Dermis microvascular lymphatic vessel endothelial cell (primary cell): ENCODE results near the gene GBA2. TPM values are rescaled to one million over a fixed set of nuclear protein-coding genes. Genes with fewer than 3 reads are reported as not detected.

Source experiments
- DNase-seq, 2 donors: peaks; one replicate each; pipeline versions ENCODE4 v3.0.0 to v3.0.0-alpha.2; 2010; ENCODE audit warnings: low read depth in 2 of 2
- total RNA-seq: library from RNA; depleted of rRNA; stranded (reverse); fragments of >200 nt; gene quantifications from 2 replicates; pipeline ENCODE4 v1.2.1, GENCODE V29; 2014

GBA2 gene
- total RNA-seq, 1 donor from 2014 or later: 66.6 TPM

DNA sequence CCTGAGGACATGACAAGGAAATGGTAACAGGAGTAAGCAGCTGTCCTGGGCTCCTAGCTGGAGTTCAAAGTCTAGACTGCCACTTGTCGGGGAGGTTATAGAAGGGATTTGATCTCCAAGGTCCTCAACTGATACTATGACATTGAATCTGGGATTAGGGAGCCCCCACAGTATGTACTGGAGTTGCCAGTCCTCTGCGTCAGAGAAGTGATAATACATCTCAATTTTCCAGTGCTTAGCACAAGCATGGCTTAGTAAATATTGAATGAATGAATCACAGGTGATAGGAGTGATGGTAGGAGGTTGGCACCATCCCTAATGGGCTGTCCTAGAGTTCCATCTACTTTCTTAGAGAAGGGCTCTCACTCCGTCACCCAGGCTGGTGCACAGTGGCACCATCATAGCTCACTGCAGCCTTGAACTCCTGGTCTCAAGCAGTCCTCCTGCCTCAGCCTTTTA is 53.1 kb downstream of the GBA2 start:
- DNase-seq: no peak

DNA sequence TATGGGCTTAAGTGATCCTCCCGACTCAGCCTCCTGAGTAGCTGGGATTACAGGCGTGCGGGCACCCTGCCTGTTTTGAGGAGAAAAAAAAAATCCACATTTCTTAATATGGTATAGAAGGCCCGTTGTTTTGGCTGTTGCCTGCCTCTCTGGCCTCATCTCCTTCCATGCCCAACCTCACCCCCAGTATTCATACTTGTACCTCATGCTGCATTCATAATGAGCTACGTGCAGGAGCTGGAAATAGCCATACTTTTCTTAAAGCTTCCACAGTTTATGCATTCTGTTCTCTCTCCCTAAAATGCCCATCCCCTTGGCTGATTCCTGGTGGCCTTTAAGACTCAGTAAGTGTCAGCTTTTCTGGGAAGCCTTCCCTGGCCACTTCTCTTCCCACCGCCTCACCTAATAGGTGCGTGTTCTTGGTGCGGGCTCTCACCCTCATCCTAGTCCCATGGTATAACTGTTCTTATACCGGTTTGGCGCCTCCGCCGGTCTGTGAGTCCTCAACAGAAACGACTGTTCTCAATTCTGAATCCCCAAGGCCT is 57.2 kb downstream of the GBA2 start:
- DNase-seq: no peak

DNA sequence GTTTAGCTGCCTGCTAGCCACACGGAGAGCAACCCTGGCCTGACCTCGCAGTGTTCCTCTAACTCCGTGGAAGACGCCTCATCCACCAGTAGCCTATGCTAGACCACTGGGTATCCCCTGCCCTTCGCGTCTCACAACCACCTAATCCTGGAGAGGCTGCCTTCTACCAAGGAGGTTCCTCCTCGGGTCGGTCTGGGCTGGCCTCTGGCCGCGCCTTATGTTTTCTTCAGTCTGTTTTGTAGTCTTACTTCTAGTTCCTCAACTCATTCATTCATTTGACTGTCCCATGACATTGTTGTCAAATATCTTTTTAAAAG is 57.7 kb downstream of the GBA2 start:
- no peak for DNase-seq

DNA sequence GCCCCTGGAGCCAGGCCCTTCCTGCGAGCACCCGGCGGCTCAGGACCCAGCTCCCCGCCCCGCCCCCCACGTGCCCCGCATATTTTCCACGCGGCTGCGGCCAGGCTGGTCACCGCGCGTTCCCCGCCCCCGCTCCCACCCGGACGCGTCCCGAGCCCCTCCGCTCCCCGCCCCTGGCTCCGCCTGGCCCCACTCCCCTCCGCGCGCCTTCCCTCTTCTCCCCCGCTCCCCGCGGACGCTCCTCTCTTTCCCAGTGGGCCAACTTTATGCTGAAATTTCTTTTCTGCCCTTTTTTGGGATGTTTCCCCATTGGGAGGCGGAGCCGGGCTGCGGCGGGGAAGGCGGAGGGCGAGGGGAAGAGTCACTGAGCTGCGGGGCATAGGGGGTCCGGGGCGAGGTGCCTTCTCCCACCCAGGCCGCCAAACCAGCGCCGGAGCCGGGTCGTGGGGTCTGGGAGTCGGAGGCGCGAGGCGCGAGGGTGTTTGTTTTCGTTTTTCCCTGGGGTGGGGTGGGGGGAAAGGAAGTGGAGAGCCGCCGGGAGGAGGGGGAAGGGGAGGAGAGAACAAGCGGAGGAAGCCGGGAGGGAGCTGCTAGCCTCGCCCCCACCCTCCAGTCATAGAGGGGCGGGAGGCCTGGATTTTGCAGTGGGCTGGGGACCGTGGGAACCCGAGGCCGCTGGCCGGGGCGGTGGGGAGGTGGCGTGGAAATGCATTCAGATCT is 58.3 kb downstream of the GBA2 start:
- peak; percentile 30 to 80 for DNase-seq

DNA sequence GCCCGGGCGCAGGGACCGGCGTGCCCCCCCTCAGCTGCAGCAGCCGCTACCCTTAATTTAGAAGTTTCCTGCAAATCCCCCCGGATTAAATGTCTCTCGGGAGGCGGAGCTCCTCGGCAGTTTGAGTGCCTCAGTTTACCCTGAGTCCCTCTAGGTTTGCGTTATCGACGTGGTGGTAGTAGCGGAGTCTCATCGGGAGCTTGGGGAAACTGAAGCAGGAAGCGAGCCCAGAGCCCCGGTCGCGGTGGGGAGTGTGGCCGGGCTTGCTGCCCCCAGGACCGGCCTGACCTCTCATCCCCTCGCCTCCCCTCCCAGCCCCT is 58.8 kb downstream of the GBA2 start:
- DNase-seq: no peak

DNA sequence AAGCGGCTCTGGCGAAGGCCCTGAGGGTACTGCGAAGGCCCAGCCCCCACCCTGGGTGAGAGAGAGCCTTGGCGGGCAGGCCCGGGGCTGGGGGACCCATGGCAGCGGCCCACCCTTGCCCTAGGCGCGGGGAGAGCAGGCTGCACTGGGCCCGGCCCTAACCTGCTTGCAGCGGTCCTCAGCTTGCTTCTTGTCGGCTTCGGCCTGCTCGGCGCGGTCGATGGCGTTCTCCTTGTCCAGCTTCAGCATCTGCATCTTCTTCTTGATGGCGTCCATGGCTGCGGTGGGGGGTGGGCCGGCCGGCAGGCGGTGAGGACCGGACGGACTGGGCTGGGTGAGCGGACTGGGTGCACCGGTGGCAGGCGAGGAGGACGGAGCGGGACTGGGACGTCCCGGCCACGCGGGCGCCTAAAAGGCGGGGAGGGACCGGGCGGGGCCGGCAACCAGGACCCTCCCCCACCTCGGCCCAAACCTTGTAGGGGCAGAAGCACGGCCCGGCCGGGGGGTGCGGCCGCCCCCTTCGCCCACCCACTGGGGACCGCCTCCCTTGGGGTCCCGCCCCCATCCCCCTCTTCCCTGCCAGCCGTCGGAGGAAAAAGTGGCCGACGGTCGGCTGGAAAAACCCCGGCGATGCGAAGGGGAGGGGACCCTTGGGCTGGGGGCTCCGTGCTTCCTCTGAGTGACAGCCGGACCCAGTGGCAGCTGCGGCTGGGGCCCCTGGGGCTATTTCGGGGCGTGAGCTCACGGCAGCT is 59.3 kb downstream of the GBA2 start, which contains the start of gene TPM2:
TPM2 (minus strand) TSS at position 384 of the 752 bp plus-strand sequence; CDS start at position 276, 108 bp downstream.
- peak in 1 of 2 donors; percentile 17 for DNase-seq

DNA sequence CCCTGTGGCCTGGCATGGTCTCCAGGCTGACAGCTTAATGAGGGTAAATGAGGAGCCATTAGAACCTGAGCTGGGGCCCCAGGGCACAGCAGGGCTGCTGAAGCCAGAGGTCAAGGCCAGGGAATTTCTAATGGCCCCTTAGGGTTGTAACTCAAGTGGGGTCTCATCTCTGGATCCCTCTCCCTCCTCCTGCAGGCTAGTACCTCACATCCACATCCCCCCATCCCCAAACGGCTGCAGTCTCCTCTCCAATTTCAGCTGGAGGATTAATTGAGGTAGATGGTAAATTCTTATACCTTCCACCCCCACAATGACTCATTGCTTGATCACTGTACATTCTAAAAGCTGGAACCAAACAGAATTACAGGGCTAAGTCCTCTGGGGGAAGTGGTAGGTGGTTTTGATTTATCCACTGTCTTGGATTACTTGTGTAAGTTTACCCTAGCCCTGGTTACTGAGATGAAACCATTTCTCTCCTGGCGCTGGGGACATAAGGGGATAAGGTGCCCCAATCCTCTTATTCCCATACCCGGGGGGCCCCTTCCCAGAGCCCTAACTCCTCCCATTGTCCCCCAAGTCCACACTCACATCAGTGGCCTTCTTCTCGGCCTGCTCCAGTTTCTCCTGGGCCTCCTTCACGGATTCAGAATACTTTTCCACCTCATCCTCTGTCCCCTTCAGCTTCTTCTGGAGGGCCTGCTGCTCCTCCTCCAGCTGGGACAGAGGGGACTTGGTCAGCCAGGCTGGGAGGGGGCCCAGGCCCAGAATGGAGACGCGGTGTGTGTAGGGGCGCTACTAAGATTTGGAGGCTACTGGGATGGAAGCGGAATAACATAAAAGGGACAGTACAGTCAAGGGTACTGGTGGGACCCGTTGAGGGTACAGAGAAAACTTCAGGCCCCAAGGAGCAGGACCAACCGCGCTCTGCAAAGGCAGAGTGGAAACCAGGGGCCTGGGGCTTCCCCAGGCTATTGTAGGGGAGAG is 60.2 kb downstream of the GBA2 start:
- peak in 1 of 2 donors; percentile 21 for DNase-seq

DNA sequence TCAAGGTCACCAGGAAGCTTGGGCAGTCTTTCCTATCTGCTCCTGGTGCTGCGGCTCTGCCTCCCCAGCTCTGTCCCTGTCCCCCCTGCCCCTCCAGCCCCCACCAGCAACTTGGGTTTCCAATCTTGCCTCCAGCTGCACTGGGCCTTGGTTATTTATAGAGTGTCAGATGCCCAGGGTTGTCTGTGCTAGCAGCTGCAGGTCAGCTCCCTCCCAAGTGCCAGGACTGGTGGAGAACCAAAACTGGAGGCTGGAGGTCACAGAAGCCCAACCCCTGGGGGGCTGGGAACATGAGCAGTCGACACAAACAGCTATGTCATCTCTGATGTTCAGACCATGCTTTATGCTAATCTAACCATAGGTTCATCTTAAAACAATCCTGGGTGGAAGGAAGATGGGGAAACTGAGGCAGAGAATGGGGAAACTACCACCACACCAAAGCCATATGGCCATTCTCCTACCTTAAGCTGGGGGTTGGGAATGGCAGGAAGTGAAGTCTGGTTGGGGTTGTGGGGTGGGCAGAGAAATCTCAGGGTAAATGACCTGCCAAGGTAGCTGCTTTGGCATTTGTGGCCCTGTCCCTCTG is 61.0 kb downstream of the GBA2 start:
- no peak for DNase-seq

DNA sequence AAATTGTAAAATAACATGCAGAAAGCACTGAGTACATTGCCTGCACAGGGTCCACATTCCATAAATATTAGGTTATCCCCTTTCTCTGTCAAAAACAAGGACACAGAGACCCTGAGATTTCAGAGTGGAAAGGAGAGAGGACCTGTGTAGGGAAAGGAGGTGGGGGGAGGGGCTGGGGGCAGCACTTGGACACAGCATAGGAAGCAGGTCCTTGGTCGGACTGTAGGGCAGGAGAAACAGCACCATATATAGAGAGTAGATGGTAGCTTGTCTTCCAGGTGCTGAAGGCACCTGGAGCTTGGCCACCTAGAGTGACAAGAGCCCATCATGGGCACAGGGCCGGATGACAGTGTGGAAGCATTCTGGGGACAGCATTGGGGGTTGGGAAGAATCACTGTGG is 61.7 kb downstream of the GBA2 start:
- no peak for DNase-seq

Other genes with a start within 250 kb of the GBA2 start
- gene TESK1, start 144.0 kb downstream of the GBA2 start, total RNA-seq: 3.1 and 5.8 TPM in 2 replicates
- 0.13 TPM in 1 of 2 replicates, not detected in the other for gene CD72, start 130.8 kb downstream of the GBA2 start, total RNA-seq
- not detected in 2 replicates for gene SIT1, start 98.3 kb downstream of the GBA2 start, total RNA-seq
- gene RMRP, start 91.2 kb downstream of the GBA2 start, total RNA-seq: 194,626 and 272,621 TPM in 2 replicates
- gene CCDC107, start 90.9 kb downstream of the GBA2 start, total RNA-seq: 7.7 and 10.9 TPM in 2 replicates
- gene ARHGEF39, start 84.0 kb downstream of the GBA2 start, total RNA-seq: 0.51 and 1.0 TPM in 2 replicates
- 0.13 TPM in 2 replicates for gene CA9, start 75.3 kb downstream of the GBA2 start, total RNA-seq
- 4.4 and 6.2 TPM in 2 replicates for gene TPM2, start 59.3 kb downstream of the GBA2 start, total RNA-seq
- 230 and 315 TPM in 2 replicates for gene TLN1, start 17.0 kb downstream of the GBA2 start, total RNA-seq
- gene CREB3, start 16.6 kb downstream of the GBA2 start, total RNA-seq: 35.5 and 39.9 TPM in 2 replicates
- 9.0 and 11.3 TPM in 2 replicates for gene RGP1, start 59 bp upstream of the GBA2 start, total RNA-seq
- 142 and 187 TPM in 2 replicates for gene MSMP, start 5.0 kb upstream of the GBA2 start, total RNA-seq
- 1.1 and 1.5 TPM in 2 replicates for gene NPR2, start 42.4 kb upstream of the GBA2 start, total RNA-seq
- not detected in 2 replicates for gene SPAG8, start 63.0 kb upstream of the GBA2 start, total RNA-seq
- gene HINT2, start 65.8 kb upstream of the GBA2 start, total RNA-seq: 4.4 and 9.9 TPM in 2 replicates
- not detected in 2 replicates for gene FAM221B, start 79.5 kb upstream of the GBA2 start, total RNA-seq
- gene TMEM8B, start 80.0 kb upstream of the GBA2 start, total RNA-seq: 0.13 and 0.25 TPM in 2 replicates
- not detected in 2 replicates for gene OR13J1, start 121.2 kb upstream of the GBA2 start, total RNA-seq
- gene HRCT1, start 157.0 kb upstream of the GBA2 start, total RNA-seq: 2.6 and 3.3 TPM in 2 replicates
- gene SPAAR, start 160.3 kb upstream of the GBA2 start, total RNA-seq: 0.76 and 2.8 TPM in 2 replicates
- gene OR2S2, start 208.9 kb upstream of the GBA2 start, total RNA-seq: not detected in 2 replicates